ENCODE results near the gene GJA4.
"Not testable (repeated sequence)": the region's sequence is repeated elsewhere in the genome, so short reads cannot be mapped to it uniquely, and the experiment has no call there.

DNA sequence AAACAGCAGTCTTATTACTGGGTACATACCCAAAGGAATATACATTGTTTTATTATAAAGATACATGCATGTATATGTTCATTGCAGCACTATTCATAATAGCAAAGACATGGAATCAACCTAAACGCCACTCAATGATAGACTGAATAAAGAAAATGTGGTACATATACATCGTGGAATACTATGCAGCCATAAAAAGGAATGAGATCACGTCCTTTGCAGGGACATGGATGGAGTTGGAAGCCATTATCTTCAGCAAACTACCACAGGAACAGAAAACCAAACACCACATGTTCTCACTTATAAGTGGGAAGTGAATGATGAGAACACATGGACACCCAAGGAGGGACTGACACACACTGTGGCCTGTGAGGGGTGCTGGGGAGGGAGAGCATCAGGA, 18.0 kb downstream of the GJA4 start:
- TF ChIP-seq, protein P1, sequence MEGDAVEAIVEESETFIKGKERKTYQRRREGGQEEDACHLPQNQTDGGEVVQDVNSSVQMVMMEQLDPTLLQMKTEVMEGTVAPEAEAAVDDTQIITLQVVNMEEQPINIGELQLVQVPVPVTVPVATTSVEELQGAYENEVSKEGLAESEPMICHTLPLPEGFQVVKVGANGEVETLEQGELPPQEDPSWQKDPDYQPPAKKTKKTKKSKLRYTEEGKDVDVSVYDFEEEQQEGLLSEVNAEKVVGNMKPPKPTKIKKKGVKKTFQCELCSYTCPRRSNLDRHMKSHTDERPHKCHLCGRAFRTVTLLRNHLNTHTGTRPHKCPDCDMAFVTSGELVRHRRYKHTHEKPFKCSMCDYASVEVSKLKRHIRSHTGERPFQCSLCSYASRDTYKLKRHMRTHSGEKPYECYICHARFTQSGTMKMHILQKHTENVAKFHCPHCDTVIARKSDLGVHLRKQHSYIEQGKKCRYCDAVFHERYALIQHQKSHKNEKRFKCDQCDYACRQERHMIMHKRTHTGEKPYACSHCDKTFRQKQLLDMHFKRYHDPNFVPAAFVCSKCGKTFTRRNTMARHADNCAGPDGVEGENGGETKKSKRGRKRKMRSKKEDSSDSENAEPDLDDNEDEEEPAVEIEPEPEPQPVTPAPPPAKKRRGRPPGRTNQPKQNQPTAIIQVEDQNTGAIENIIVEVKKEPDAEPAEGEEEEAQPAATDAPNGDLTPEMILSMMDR (conservative IDR thresholded peaks at IDR 0.05 in 1 of 2, IDR thresholded peaks at IDR 0.05 in 1 of 2; ENCODE audit: extremely low read depth in 1 of 2, insufficient read depth in 1 of 2, low read depth in 1 of 2, low read length in 2 of 2) = not testable (repeated sequence)
- TF ChIP-seq EZH2 (IDR thresholded peaks at IDR 0.05; ENCODE audit: borderline replicate concordance, low read length) = not testable (repeated sequence)

Data from mammary epithelial cell (primary cell).